HL-60 (cell line): ENCODE measurements around the gene RBBP8NL.

Source experiments
- DNase-seq, 2 experiments: peaks; one replicate each; pipeline ENCODE4 v3.0.0-alpha.2; 2010 to 2020; ENCODE audit warnings: low read depth in 1 of 2, low spot score in 1 of 2
- H3K27ac ChIP-seq: fragments of 250-450 bp; sonication (Bioruptor Pico); replicated peaks from 2 replicates; pipeline ENCODE4 v1.5.1; 2020; ENCODE audit warnings: mild to moderate bottlenecking, moderate library complexity
- H3K27me3 ChIP-seq: fragments of 250-450 bp; sonication (Bioruptor Pico); 2 replicates; pipeline ENCODE4 v1.5.1; 2021; ENCODE audit warnings: mild to moderate bottlenecking, moderate library complexity; ENCODE audit not compliant: insufficient read depth, poor library complexity, severe bottlenecking
- H3K4me3 ChIP-seq: replicated peaks from 2 replicates; pipeline ENCODE4 v1.5.1; 2011; ENCODE audit warnings: mild to moderate bottlenecking, control low read depth, low read length; ENCODE audit not compliant: insufficient read depth
- GABPA ChIP-seq: IDR thresholded peaks from 2 replicates; pipeline ENCODE4 v1.6.1; 2012; ENCODE audit warnings: low read depth
- POLR2AphosphoS5 ChIP-seq: IDR thresholded peaks from 2 replicates; pipeline ENCODE4 v1.6.1; 2012; ENCODE audit warnings: low read depth
- SPI1 ChIP-seq: IDR thresholded peaks from 2 replicates; pipeline ENCODE4 v1.6.1; 2012; ENCODE audit warnings: low read depth, mild to moderate bottlenecking, borderline replicate concordance
- TF ChIP-seq, protein P1 (sequence below): IDR thresholded peaks from one replicate; pipeline ENCODE4 v1.5.1; 2011; ENCODE audit warnings: low read length, control low read depth, inconsistent platforms; ENCODE audit not compliant: insufficient read depth
- TF ChIP-seq, protein P2 (sequence below): IDR thresholded peaks from 2 replicates; pipeline ENCODE4 v1.6.1; 2012; ENCODE audit warnings: low read depth; ENCODE audit not compliant: insufficient replicate concordance

RBBP8NL gene

DNA sequence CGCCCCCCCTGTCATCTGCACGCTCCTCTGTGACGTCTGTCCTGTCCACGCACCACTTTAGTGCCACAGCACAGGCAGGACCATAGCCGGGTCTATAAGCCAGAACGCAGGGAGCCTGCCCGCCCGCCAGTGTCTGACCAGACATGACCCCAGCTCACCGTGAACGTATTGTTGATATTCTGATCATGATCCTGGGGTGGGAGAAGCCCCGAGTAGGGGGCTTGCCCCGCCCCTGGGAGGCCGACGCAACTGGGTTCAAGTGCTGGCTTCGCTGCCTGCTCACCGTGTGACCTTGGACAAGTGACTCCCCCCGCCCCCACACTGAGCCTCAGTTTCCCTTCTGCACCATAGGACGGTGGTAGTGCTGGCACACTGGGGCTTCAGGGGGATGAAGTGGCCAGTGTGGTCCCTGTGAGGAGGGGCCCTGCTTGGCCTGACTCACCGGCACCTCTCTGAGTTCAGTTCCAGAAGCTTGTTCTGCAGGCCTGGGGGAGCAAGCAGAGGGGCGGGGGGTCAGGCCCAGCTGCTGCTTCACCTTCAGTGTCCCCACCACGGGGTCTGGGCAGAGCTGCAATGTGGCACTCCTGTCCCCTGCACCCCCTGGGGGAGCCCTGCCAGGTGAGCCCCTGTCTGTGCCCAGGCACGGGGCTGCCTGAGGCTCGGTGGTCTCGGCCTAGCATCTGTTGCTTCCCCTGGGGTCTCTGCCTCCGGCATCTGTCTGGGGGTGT, 9.2 kb downstream of the RBBP8NL start:
- Histone ChIP-seq H3K27ac (no peak overlapping the region), H3K27me3 (peaks cover 10% of the 10 kb centered on the region), H3K4me3 (no peak overlapping the region)
- TF ChIP-seq, protein P1, sequence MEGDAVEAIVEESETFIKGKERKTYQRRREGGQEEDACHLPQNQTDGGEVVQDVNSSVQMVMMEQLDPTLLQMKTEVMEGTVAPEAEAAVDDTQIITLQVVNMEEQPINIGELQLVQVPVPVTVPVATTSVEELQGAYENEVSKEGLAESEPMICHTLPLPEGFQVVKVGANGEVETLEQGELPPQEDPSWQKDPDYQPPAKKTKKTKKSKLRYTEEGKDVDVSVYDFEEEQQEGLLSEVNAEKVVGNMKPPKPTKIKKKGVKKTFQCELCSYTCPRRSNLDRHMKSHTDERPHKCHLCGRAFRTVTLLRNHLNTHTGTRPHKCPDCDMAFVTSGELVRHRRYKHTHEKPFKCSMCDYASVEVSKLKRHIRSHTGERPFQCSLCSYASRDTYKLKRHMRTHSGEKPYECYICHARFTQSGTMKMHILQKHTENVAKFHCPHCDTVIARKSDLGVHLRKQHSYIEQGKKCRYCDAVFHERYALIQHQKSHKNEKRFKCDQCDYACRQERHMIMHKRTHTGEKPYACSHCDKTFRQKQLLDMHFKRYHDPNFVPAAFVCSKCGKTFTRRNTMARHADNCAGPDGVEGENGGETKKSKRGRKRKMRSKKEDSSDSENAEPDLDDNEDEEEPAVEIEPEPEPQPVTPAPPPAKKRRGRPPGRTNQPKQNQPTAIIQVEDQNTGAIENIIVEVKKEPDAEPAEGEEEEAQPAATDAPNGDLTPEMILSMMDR, result no peak
- TF ChIP-seq SPI1 (no peak), POLR2AphosphoS5 (no peak), GABPA (no peak)
- TF ChIP-seq, protein P2, sequence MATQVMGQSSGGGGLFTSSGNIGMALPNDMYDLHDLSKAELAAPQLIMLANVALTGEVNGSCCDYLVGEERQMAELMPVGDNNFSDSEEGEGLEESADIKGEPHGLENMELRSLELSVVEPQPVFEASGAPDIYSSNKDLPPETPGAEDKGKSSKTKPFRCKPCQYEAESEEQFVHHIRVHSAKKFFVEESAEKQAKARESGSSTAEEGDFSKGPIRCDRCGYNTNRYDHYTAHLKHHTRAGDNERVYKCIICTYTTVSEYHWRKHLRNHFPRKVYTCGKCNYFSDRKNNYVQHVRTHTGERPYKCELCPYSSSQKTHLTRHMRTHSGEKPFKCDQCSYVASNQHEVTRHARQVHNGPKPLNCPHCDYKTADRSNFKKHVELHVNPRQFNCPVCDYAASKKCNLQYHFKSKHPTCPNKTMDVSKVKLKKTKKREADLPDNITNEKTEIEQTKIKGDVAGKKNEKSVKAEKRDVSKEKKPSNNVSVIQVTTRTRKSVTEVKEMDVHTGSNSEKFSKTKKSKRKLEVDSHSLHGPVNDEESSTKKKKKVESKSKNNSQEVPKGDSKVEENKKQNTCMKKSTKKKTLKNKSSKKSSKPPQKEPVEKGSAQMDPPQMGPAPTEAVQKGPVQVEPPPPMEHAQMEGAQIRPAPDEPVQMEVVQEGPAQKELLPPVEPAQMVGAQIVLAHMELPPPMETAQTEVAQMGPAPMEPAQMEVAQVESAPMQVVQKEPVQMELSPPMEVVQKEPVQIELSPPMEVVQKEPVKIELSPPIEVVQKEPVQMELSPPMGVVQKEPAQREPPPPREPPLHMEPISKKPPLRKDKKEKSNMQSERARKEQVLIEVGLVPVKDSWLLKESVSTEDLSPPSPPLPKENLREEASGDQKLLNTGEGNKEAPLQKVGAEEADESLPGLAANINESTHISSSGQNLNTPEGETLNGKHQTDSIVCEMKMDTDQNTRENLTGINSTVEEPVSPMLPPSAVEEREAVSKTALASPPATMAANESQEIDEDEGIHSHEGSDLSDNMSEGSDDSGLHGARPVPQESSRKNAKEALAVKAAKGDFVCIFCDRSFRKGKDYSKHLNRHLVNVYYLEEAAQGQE, result no peak
- DNase-seq, result no peak

DNA sequence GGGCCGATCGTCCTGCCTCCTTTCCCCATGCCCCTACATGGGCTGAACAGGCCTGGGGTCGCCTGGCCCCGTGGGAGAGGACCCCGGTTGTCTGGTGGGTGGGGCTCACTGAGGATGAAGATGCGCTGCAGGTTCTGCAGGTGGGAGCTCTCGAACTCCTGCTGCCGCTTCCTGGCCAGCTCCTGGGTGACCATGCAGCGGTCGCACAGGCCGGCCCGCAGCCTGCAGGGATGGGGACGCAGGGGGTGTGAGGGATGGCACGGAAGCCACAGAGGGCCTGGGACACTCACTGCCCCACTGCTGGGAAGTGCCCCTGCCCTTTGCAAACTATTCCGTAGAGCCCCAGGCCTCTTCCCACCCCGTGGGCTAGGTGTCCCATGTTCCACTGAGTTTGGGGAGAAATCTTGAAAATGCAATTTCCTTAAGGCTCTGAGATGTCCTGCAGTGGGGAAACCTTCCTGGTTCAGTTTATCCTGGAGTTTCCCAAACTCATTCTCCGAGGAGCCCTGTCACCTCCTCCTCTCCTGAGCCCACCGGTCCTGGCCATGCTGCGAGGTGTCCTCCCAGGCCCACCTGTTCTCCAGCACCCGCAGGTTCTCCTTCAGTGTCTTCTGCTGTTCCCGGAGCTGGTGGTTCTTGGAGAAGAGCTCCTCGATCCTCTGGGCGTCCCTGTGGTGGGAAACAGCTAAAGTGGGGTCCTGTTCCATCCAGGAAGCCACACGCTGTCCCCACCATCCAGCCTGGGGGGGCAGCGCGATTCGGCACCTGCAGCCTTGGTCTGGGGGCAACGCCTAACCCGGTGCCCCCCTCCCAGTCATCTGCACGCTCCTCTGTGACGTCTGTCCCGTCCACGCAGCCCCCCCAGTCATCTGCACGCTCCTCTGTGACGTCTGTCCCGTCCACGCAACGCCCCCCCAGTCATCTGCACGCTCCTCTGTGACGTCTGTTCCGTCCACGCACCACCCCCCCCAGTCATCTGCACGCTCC, 10.4 kb downstream of the RBBP8NL start:
- H3K27ac ChIP-seq, result no peak overlapping the region
- H3K27me3 ChIP-seq, result peaks cover 10% of the 10 kb centered on the region
- H3K4me3 ChIP-seq, result no peak overlapping the region
- no peak for DNase-seq
- TF ChIP-seq, protein P1, result no peak
- TF ChIP-seq GABPA (no peak), POLR2AphosphoS5 (no peak), SPI1 (no peak)
- TF ChIP-seq, protein P2, result no peak

DNA sequence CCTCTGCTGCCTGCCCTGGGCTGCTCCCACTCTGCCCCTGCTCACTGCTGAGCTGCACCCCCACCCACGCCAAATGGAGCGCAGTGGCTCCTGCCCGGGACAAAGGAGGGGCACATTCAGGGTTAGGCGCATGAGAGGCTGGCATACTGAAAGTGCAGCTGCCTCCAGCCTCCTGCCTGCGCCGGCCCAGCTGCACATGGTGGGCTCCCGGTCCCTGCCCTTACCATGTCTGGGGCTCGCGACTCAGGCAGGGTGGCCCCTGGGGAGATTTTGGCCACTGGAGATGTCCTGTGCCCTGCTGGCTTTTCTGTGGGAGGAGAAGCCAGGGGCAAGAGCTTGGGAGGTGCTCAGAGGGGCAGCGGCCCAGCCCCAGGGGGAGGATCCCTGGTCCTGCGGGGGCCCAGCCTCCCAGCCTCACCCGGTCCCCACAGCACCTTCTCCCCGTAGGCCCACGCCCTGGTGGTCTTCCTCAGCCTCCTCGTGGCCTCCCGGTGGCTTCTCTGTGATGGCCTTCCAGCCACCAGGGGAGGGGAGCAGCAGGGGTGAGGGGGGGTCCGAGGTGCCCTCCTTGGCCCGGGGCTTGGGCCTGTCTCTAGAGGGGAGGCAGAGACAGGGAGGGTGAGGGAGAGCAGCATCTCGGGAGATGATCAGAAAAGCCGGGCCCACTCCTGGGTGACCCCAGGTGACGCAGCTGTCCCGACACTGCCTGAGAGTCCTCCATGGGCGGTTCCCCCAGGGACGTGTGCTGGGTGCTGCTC, 11.8 kb downstream of the RBBP8NL start:
- H3K27me3 ChIP-seq, result peaks cover 10% of the 10 kb centered on the region

More for the DNA sequence above, 11.8 kb downstream of the RBBP8NL start:
- Histone ChIP-seq H3K4me3 (no peak overlapping the region), H3K27ac (no peak overlapping the region)
- no peak for DNase-seq
- TF ChIP-seq POLR2AphosphoS5, result no peak
- no peak for TF ChIP-seq GABPA
- TF ChIP-seq, protein P2, result no peak
- no peak for TF ChIP-seq SPI1
- TF ChIP-seq, protein P1, result no peak
